ENCODE data around the gene LRRFIP2. TPM values are rescaled to one million over a fixed set of nuclear protein-coding genes. Genes with fewer than 3 reads are reported as not detected.

Gene LRRFIP2
- total and polyA plus RNA-seq, 2 of the 4 experiments (the other 2 are of a cell fraction), result 20.6 to 31.0 TPM

DNA sequence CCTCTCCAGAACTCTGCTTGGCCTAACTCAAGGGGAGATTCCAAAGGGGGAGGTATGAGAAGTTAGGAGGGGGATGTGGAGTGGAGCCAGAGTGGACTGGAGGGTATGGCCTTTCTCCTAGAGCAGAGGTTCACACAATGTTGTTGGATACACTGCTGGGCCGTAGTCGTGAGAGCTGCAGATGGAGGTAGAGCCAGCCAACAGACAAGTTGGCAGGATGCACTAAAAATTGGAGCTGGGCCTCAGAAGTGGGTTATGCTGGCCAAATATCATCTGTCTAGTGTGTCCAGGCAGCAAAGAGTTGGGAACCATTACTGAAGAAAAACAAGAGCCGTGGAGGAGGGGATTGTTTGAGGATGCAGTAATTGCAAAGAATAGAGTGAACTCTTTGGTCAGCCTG lies 27.7 kb upstream of the LRRFIP2 start:
- no peaks in the 10 kb centered on the region for H3K9me3 ChIP-seq (ENCODE audit: control insufficient read depth, insufficient read depth, low read length)
- ChIA-PET POLR2A (ENCODE audit: unreplicated experiment) (no interaction called here), CTCF (no interaction called here)
- H3K4me3 ChIP-seq (ENCODE audit: insufficient read depth, low read depth, low read length), result no peak overlapping the region
- H2AK9ac ChIP-seq (replicated peaks; ENCODE audit: low read depth, low read length, poor library complexity), result no peak overlapping the region
- H3K4ac ChIP-seq (ENCODE audit: low read depth, low read length), result no peak overlapping the region
- H3K14ac ChIP-seq (replicated peaks; ENCODE audit: low read depth, low read length), result no peak overlapping the region
- dilution Hi-C loops (cut with HindIII; ENCODE audit: low sequenced_read_pairs, unreplicated experiment), result no loop called here
- H2BK15ac ChIP-seq (ENCODE audit: low read depth, low read length), result no peak overlapping the region; the same call in 2 of the 3 replicates
- ATAC-seq (ENCODE audit: low read depth), result no peak
- H3K18ac ChIP-seq (ENCODE audit: low read depth, low read length), result no peak overlapping the region
- H3K27ac ChIP-seq (ENCODE audit: insufficient read depth, low read length), result no peak overlapping the region
- H3K79me1 ChIP-seq (ENCODE audit: low read depth in 1 of 2, low read length in 2 of 2), result no peaks in the 10 kb centered on the region
- H3K27me3 ChIP-seq (ENCODE audit: control insufficient read depth, insufficient read depth, low read length), result no peaks in the 10 kb centered on the region
- no peak overlapping the region; the same call in 1 of the 2 replicates for H2AK5ac ChIP-seq (ENCODE audit: low read depth, low read length)
- no peak for DNase-seq
- H2BK5ac ChIP-seq (ENCODE audit: low read depth, low read length, poor library complexity, severe bottlenecking), result no peak overlapping the region
- no peak overlapping the region for H4K5ac ChIP-seq (ENCODE audit: low read depth, low read length)
- H4K8ac ChIP-seq (ENCODE audit: low read depth in 2 of 2, low read length in 2 of 2), result no peak overlapping the region
- H3K23ac ChIP-seq (ENCODE audit: low read depth, low read length), result 0 out of 2 replicates have a peak overlapping the region, but pooled peaks have one; percentile 1
- H3K56ac ChIP-seq (ENCODE audit: extremely low read depth, insufficient read depth, low read length), result no peak overlapping the region
- WGBS, 2 experiments (ENCODE audit: extremely low coverage in 2 of 2, insufficient read length in 1 of 2), result 37% methylated on average over 2 of the region's 3 CpGs; no CpG with 5 or more reads in 1 of the 2 experiments
- in situ Hi-C loops (cut with MboI; ENCODE audit: low sequenced_read_pairs), result loop anchor here (25.0 kb wide), 1 partner anchor 465 kb away; no protein-coding TSS in a partner anchor
- BruUV-seq (replicated peaks), result no TSS peak
- H2BK20ac ChIP-seq (ENCODE audit: low read depth, low read length), result no peak overlapping the region
- H4K91ac ChIP-seq (ENCODE audit: insufficient read depth, low read depth, low read length), result no peak overlapping the region
- no peaks in the 10 kb centered on the region for H3K36me3 ChIP-seq (ENCODE audit: control insufficient read depth, insufficient read depth, low read length)
- TF ChIP-seq MXI1 (IDR thresholded peaks at IDR 0.05; ENCODE audit: borderline replicate concordance, low read depth, low read length) (no peak), CEBPB (IDR thresholded peaks at IDR 0.05; ENCODE audit: low read depth, low read length) (no peak), RAD21 (IDR thresholded peaks at IDR 0.05; ENCODE audit: low read length) (no peak), MAFK (IDR thresholded peaks at IDR 0.05; ENCODE audit: low read depth, low read length) (no peak), RCOR1 (IDR thresholded peaks at IDR 0.05; ENCODE audit: insufficient replicate concordance, low read length) (no peak)
- TF ChIP-seq, protein P1, sequence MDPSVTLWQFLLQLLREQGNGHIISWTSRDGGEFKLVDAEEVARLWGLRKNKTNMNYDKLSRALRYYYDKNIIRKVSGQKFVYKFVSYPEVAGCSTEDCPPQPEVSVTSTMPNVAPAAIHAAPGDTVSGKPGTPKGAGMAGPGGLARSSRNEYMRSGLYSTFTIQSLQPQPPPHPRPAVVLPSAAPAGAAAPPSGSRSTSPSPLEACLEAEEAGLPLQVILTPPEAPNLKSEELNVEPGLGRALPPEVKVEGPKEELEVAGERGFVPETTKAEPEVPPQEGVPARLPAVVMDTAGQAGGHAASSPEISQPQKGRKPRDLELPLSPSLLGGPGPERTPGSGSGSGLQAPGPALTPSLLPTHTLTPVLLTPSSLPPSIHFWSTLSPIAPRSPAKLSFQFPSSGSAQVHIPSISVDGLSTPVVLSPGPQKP (IDR thresholded peaks at IDR 0.05; ENCODE audit: borderline replicate concordance, low read depth, low read length), result no peak
- TF ChIP-seq, protein P2, sequence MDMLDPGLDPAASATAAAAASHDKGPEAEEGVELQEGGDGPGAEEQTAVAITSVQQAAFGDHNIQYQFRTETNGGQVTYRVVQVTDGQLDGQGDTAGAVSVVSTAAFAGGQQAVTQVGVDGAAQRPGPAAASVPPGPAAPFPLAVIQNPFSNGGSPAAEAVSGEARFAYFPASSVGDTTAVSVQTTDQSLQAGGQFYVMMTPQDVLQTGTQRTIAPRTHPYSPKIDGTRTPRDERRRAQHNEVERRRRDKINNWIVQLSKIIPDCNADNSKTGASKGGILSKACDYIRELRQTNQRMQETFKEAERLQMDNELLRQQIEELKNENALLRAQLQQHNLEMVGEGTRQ (IDR thresholded peaks at IDR 0.05; ENCODE audit: low read depth, low read length), result no peak
- TF ChIP-seq, protein P3, sequence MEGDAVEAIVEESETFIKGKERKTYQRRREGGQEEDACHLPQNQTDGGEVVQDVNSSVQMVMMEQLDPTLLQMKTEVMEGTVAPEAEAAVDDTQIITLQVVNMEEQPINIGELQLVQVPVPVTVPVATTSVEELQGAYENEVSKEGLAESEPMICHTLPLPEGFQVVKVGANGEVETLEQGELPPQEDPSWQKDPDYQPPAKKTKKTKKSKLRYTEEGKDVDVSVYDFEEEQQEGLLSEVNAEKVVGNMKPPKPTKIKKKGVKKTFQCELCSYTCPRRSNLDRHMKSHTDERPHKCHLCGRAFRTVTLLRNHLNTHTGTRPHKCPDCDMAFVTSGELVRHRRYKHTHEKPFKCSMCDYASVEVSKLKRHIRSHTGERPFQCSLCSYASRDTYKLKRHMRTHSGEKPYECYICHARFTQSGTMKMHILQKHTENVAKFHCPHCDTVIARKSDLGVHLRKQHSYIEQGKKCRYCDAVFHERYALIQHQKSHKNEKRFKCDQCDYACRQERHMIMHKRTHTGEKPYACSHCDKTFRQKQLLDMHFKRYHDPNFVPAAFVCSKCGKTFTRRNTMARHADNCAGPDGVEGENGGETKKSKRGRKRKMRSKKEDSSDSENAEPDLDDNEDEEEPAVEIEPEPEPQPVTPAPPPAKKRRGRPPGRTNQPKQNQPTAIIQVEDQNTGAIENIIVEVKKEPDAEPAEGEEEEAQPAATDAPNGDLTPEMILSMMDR (conservative IDR thresholded peaks at IDR 0.05; ENCODE audit: low read depth, low read length), result no peak
- intact Hi-C loops (cut with micrococcal nuclease), result no loop called here
- H4K20me1 ChIP-seq (ENCODE audit: insufficient read depth, low read length), result no peaks in the 10 kb centered on the region
- H2BK120ac ChIP-seq (ENCODE audit: low read depth, low read length), result no peak overlapping the region
- no peak overlapping the region for H3K9ac ChIP-seq (ENCODE audit: low read depth, low read length)
- peaks cover 8% of the 10 kb centered on the region; the same call in 1 of the 2 replicates for H3K9me1 ChIP-seq (ENCODE audit: insufficient read depth, low read length)
- H2AFZ ChIP-seq (replicated peaks; ENCODE audit: low read length, poor library complexity), result no peak overlapping the region
- no peak overlapping the region for H3K4me2 ChIP-seq (ENCODE audit: low read depth, low read length)
- peaks cover 10% of the 10 kb centered on the region; the same call in 1 of the 2 replicates for H3K4me1 ChIP-seq (ENCODE audit: control insufficient read depth, insufficient read depth, low read length)

Measured in IMR-90 (cell line).